ENCODE measurements around the gene NPHS1. TPM values are rescaled to one million over a fixed set of nuclear protein-coding genes. Genes with fewer than 3 reads are reported as not detected.

The NPHS1 gene
- not detected in 2 replicates for total RNA-seq

GRCh38 chr19:35852029-35852780 is at the start of gene NPHS1:
TSS of gene NPHS1 (minus strand) at chr19:35852504. CDS start at chr19:35851837, 667 bp downstream.

GRCh38 chr19:35868172-35868822 is 16.0 kb upstream of the NPHS1 start, which contains the start of gene APLP1:
TSS of gene APLP1 (plus strand) at chr19:35868574. CDS start at chr19:35868637, 63 bp downstream.

DNA sequence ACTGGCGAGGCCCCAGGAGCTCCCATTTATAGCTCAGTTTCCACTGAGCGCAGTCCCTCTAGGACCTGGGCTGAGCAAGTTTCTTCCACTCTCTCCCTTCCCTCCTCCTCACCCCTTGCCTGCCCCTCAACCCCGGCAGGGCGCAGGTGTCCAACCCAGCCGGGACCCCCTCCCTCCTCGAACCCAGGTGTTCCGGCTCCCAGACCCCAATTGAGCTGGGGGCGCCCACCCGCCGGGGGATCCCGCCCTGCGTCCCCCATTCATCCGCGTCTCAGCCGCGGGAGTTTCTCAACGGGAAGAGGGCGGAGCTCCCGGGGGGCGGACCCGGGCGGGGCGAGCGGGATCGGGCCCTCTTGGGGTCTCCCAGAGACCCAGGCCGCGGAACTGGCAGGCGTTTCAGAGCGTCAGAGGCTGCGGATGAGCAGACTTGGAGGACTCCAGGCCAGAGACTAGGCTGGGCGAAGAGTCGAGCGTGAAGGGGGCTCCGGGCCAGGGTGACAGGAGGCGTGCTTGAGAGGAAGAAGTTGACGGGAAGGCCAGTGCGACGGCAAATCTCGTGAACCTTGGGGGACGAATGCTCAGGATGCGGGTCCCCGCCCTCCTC is 4.3 kb upstream of the NPHS1 start, which contains the start of gene KIRREL2:
TSS of gene KIRREL2 (plus strand) at position 366 of the 604 bp plus-strand sequence. CDS start at position 575, 209 bp downstream.

DNA sequence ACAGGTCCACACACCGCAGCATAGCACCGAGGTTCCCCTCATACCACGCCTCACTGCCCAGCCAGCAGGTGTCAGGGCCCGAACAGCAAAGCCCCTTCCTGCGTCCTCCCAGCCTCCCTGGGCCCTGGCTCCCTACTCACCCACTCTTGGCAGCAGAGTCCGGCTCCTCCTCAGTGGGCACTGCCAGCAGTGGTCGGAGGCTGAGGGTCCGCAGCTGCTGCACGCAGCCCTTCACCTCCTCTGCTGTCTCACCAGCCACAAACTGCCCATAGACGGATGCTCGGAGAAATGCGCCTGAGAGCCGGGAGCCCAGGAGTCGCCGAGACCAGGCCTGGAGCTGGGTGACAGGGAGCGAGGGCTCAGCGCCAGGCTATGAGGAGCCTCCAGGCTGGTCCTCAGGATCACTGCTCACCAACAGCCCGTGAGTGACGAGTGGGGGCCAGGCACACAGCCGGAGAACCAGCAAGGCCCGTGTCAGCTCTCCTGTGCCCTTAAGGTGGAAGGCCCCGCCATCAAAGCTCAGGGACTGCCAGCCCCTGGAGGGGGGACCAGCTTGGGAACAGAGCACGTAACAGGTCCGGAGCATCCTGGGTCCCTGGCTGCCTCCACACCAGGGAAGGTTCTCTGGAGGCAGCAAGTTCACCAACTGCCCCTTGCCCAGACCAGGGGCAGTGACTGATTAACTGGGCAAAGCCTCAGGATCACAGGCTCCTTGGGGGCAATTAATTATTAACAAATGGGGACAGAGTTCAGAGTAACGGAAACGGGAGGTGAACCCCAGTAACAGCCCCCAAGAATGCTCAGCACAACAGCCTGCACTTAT is 39.9 kb downstream of the NPHS1 start, which contains the start of gene PRODH2:
TSS of gene PRODH2 (minus strand) at position 626 of the 823 bp plus-strand sequence. CDS start at position 586, 40 bp downstream.

Small RNA genes within 50 kb of the gene (small RNA-seq; reads per million reads assigned to genes)
- gene RN7SL402P = not detected

Other genes with a start within 250 kb of the NPHS1 start
- 4.3 and 4.6 TPM in 2 replicates for gene HAUS5, start 239.8 kb downstream of the NPHS1 start, total RNA-seq
- gene RBM42, start 223.5 kb downstream of the NPHS1 start, total RNA-seq = 38.3 and 41.6 TPM in 2 replicates
- gene ETV2, start 210.8 kb downstream of the NPHS1 start, total RNA-seq = 0.13 and 0.32 TPM in 2 replicates
- 183 and 279 TPM in 2 replicates for gene COX6B1, start 204.2 kb downstream of the NPHS1 start, total RNA-seq
- gene UPK1A, start 186.0 kb downstream of the NPHS1 start, total RNA-seq = not detected in 2 replicates
- not detected in 2 replicates for gene ZBTB32, start 147.9 kb downstream of the NPHS1 start, total RNA-seq
- 5.7 and 6.0 TPM in 2 replicates for gene KMT2B, start 134.5 kb downstream of the NPHS1 start, total RNA-seq
- gene IGFLR1, start 110.1 kb downstream of the NPHS1 start, total RNA-seq = 1.2 TPM in 2 replicates
- gene U2AF1L4, start 107.1 kb downstream of the NPHS1 start, total RNA-seq = 4.8 and 9.5 TPM in 2 replicates
- 12.5 and 13.3 TPM in 2 replicates for gene PSENEN, start 106.9 kb downstream of the NPHS1 start, total RNA-seq
- 10.1 and 12.2 TPM in 2 replicates for gene LIN37, start 103.9 kb downstream of the NPHS1 start, total RNA-seq
- 34.6 and 52.4 TPM in 2 replicates for gene HSPB6, start 95.5 kb downstream of the NPHS1 start, total RNA-seq
- gene PROSER3, start 94.3 kb downstream of the NPHS1 start, total RNA-seq = 7.6 and 9.3 TPM in 2 replicates
- 1.3 and 2.4 TPM in 2 replicates for gene ARHGAP33, start 76.9 kb downstream of the NPHS1 start, total RNA-seq
- gene PRODH2, start 39.7 kb downstream of the NPHS1 start, total RNA-seq = not detected in 2 replicates
- gene KIRREL2, start 4.4 kb upstream of the NPHS1 start, total RNA-seq = under 0.01 TPM in 2 replicates
- gene APLP1, start 16.1 kb upstream of the NPHS1 start, total RNA-seq = 4.1 and 6.5 TPM in 2 replicates
- gene NFKBID, start 48.0 kb upstream of the NPHS1 start, total RNA-seq = 6.3 TPM in 2 replicates
- 0.91 and 1.4 TPM in 2 replicates for gene HCST, start 50.0 kb upstream of the NPHS1 start, total RNA-seq
- gene TYROBP, start 55.8 kb upstream of the NPHS1 start, total RNA-seq = not detected in 2 replicates
- 3.2 and 5.9 TPM in 2 replicates for gene LRFN3, start 83.9 kb upstream of the NPHS1 start, total RNA-seq
- 16.9 and 17.0 TPM in 2 replicates for gene SDHAF1, start 142.7 kb upstream of the NPHS1 start, total RNA-seq
- gene SYNE4, start 156.3 kb upstream of the NPHS1 start, total RNA-seq = 0.13 TPM in 1 of 2 replicates, not detected in the other
- 10.8 and 11.4 TPM in 2 replicates for gene ALKBH6, start 161.7 kb upstream of the NPHS1 start, total RNA-seq
- 8.2 and 11.5 TPM in 2 replicates for gene CLIP3, start 180.4 kb upstream of the NPHS1 start, total RNA-seq
- gene THAP8, start 201.8 kb upstream of the NPHS1 start, total RNA-seq = 4.0 and 4.6 TPM in 2 replicates
- 3.5 and 5.0 TPM in 2 replicates for gene WDR62, start 202.4 kb upstream of the NPHS1 start, total RNA-seq